Measurements from ENCODE around the gene GSK3B. TPM values are rescaled to one million over a fixed set of nuclear protein-coding genes. Genes with fewer than 3 reads are reported as not detected.

Gene GSK3B
- polyA plus RNA-seq, 3 donors: 16.2 to 20.6 (median 20.5) TPM

DNA sequence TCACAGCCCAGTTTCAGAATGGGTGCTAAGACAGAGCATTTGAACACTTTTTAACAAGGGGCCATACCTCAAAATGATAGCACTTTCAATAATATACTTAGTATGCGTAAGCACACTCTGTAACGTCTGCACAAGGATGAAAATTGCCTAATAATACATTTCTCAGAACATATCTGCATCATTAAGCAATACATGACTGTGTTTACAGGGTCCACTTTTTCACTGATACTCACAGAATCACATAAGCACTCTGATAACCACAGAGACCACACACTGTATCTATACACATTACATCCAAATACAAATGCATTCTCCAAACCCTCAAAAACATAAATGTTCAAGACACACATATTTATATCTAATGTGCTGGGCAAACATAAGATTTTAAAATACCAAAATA is 232.6 kb downstream of the GSK3B start:
- DNase-seq: no peak
- Histone ChIP-seq H3K79me2 (ENCODE audit: insufficient read depth, low read length) (no peaks in the 10 kb centered on the region), H3K9me3 (replicated peaks in 1 of 2; ENCODE audit: control insufficient read depth in 1 of 2, insufficient read depth in 1 of 2, low read length in 2 of 2) (no peaks in the 10 kb centered on the region), H3K4me2 (replicated peaks; ENCODE audit: extremely low read depth, low read length, poor library complexity, severe bottlenecking) (no peak overlapping the region), H3K4me3 (replicated peaks in 1 of 3; ENCODE audit: low read depth in 2 of 3, low read length in 3 of 3) (no peak overlapping the region), H3K27ac (ENCODE audit: low read depth in 1 of 2, low read length in 2 of 2) (no peak overlapping the region), H4K20me1 (ENCODE audit: insufficient read depth, low read length) (no peaks in the 10 kb centered on the region), H3K36me3 (replicated peaks in 1 of 2; ENCODE audit: control insufficient read depth in 1 of 2, insufficient read depth in 2 of 2, low read length in 2 of 2) (peaks cover 29 to 83% of the 10 kb centered on the region in 2 donors), H3K4me1 (ENCODE audit: control insufficient read depth in 1 of 2, insufficient read depth in 2 of 2, low read length in 2 of 2) (no peaks in the 10 kb centered on the region), H3K9ac (ENCODE audit: insufficient read depth, low read length, poor library complexity, severe bottlenecking) (no peak overlapping the region), H2AFZ (ENCODE audit: insufficient read depth, low read depth, low read length, poor library complexity, severe bottlenecking) (no peak overlapping the region), H3K27me3 (ENCODE audit: control insufficient read depth in 2 of 2, insufficient read depth in 2 of 2, low read length in 2 of 2) (no peaks in the 10 kb centered on the region)
- peak overlapping the region in 1 of 7 donors; percentile 46 for H3K27ac Mint-ChIP-seq
- TF ChIP-seq, protein P1, sequence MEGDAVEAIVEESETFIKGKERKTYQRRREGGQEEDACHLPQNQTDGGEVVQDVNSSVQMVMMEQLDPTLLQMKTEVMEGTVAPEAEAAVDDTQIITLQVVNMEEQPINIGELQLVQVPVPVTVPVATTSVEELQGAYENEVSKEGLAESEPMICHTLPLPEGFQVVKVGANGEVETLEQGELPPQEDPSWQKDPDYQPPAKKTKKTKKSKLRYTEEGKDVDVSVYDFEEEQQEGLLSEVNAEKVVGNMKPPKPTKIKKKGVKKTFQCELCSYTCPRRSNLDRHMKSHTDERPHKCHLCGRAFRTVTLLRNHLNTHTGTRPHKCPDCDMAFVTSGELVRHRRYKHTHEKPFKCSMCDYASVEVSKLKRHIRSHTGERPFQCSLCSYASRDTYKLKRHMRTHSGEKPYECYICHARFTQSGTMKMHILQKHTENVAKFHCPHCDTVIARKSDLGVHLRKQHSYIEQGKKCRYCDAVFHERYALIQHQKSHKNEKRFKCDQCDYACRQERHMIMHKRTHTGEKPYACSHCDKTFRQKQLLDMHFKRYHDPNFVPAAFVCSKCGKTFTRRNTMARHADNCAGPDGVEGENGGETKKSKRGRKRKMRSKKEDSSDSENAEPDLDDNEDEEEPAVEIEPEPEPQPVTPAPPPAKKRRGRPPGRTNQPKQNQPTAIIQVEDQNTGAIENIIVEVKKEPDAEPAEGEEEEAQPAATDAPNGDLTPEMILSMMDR (IDR thresholded peaks at IDR 0.05): no peak
- peaks cover 0 to 8% (median 5%) of the 10 kb centered on the region in 7 donors for H3K9me3 Mint-ChIP-seq
- peaks cover 3% of the 10 kb centered on the region for H3K4me1 Mint-ChIP-seq
- H3K36me3 Mint-ChIP-seq: peaks cover 67 to 68% of the 10 kb centered on the region in 2 donors
- H3K4me3 Mint-ChIP-seq: no peak overlapping the region
- WGBS (ENCODE audit: insufficient coverage): 90% methylated on average over 2 of the region's 2 CpGs
- peaks cover 0 to 2% (median 0%) of the 10 kb centered on the region in 3 donors for H3K27me3 Mint-ChIP-seq (ENCODE audit: low read depth in 3 of 3)
- intact Hi-C loops (cut with micrococcal nuclease): no loop called here

DNA sequence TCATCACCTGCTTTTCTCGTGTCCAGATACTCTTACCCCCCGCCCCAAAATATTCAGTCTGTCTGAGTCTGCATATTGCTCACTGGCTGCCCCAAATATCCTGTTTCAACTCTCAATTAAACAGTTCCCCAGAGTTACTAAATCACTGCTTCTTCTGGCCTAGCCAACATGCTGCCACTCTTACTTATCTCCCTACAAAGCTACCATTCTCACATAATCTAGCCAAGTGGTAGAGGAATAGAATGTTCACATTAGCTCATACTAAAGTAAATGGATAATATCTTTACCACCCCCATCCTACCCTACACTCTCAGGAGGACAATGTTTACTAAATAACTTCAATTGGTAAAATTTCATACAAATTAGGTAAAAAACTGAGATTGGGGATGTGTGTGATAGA is 234.5 kb downstream of the GSK3B start:
- peaks cover 0 to 11% (median 5%) of the 10 kb centered on the region in 7 donors for H3K9me3 Mint-ChIP-seq
- WGBS (ENCODE audit: insufficient coverage): 100% methylated on average over 2 of the region's 2 CpGs
- H3K4me1 Mint-ChIP-seq: no peaks in the 10 kb centered on the region
- H3K36me3 Mint-ChIP-seq: peaks cover 68 to 79% of the 10 kb centered on the region in 2 donors
- Histone ChIP-seq H3K4me1 (ENCODE audit: control insufficient read depth in 1 of 2, insufficient read depth in 2 of 2, low read length in 2 of 2) (no peaks in the 10 kb centered on the region), H3K27me3 (ENCODE audit: control insufficient read depth in 2 of 2, insufficient read depth in 2 of 2, low read length in 2 of 2) (no peaks in the 10 kb centered on the region), H3K4me3 (replicated peaks in 1 of 3; ENCODE audit: low read depth in 2 of 3, low read length in 3 of 3) (no peak overlapping the region), H3K36me3 (replicated peaks in 1 of 2; ENCODE audit: control insufficient read depth in 1 of 2, insufficient read depth in 2 of 2, low read length in 2 of 2) (peaks cover 29 to 80% of the 10 kb centered on the region in 2 donors), H3K9ac (ENCODE audit: insufficient read depth, low read length, poor library complexity, severe bottlenecking) (no peak overlapping the region), H3K9me3 (replicated peaks in 1 of 2; ENCODE audit: control insufficient read depth in 1 of 2, insufficient read depth in 1 of 2, low read length in 2 of 2) (no peaks in the 10 kb centered on the region), H2AFZ (ENCODE audit: insufficient read depth, low read depth, low read length, poor library complexity, severe bottlenecking) (no peak overlapping the region), H3K4me2 (replicated peaks; ENCODE audit: extremely low read depth, low read length, poor library complexity, severe bottlenecking) (no peak overlapping the region), H4K20me1 (ENCODE audit: insufficient read depth, low read length) (no peaks in the 10 kb centered on the region), H3K27ac (ENCODE audit: low read depth in 1 of 2, low read length in 2 of 2) (no peak overlapping the region), H3K79me2 (ENCODE audit: insufficient read depth, low read length) (no peaks in the 10 kb centered on the region)
- DNase-seq: no peak
- TF ChIP-seq, protein P1 (IDR thresholded peaks at IDR 0.05): no peak
- intact Hi-C loops (cut with micrococcal nuclease): no loop called here
- H3K4me3 Mint-ChIP-seq: no peak overlapping the region
- H3K27me3 Mint-ChIP-seq (ENCODE audit: low read depth in 3 of 3): peaks cover 0 to 2% (median 0%) of the 10 kb centered on the region in 3 donors
- H3K27ac Mint-ChIP-seq: peak overlapping the region in 1 of 7 donors; percentile 21

All from CD14-positive monocyte (primary cell).